Measurements from ENCODE around the gene ARRB2.

The ARRB2 gene

DNA sequence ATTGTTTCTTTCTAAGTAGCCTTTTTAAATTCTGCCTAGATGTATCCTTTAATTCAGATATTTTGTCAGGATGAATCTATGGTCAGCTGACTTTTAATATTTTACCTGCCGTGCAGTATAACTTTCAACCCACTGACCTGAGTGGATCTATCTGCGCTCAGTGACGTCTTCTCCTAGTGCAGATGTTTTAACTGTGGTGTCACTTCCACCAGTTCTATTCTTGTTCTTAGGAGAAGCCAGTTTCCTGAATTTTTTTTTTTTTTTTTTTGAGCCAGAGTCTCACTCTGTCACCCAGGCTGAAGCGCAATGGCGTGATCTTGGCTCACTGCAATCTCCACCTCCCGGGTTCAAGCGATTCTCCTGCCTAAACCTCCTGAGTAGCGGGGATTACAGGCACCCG, 56.3 kb downstream of the ARRB2 start:
- DNase-seq: no peak

DNA sequence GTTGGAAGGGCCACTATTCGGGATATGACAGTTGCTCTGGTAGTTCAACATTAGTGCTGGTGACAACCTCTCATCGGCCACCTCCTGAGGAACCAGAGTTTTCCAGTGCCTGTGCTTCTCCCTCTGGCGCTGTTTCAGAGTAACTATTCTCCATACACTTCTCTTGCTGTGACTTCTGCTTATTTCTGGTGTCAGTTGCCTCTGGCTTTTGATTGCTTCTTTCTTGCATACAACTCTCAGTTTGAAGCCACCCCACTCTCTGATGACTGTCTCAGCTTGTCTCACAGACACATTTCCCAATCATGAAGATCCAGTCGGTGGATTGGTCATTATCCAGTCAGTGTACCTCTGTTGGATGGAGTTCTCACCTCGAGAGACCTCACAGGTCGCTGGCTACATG, 57.9 kb downstream of the ARRB2 start:
- DNase-seq: no peak

DNA sequence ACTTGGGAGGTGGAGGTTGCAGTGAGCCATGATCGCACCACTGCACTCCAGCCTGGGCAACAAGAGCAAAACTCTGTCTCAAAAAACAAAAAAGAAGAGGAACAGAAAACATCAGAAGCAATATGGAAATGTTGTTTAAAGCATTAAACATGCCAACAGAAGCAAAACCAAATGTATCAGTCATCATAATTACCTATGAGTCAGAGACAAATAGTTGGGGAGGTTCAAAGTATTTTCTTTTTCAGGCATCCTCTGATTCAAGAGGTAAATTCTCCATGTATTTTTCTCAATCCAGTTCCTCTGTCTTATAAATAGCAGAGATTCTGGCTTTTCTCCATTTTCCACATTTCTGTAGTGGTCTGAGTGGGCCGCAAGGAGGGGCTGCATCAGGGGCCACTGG, 59.2 kb downstream of the ARRB2 start:
- no peak for DNase-seq

Data from CD4-positive, alpha-beta T cell treated with Interleukin-17A for 1 hour (primary cell).